PFSK-1 (cell line): ENCODE results near the gene TMEM39B.

ENCODE experiments used
- POLR2AphosphoS5 ChIP-seq: IDR thresholded peaks from 2 replicates; pipeline ENCODE4 v1.6.1; 2012; ENCODE audit warnings: low read depth, mild to moderate bottlenecking, control low read depth, low read length, moderate library complexity
- TAF1 ChIP-seq: IDR thresholded peaks from 2 replicates; pipeline ENCODE4 v1.6.1; 2012; ENCODE audit warnings: low read length, control low read depth, borderline replicate concordance; ENCODE audit not compliant: insufficient read depth

DNA sequence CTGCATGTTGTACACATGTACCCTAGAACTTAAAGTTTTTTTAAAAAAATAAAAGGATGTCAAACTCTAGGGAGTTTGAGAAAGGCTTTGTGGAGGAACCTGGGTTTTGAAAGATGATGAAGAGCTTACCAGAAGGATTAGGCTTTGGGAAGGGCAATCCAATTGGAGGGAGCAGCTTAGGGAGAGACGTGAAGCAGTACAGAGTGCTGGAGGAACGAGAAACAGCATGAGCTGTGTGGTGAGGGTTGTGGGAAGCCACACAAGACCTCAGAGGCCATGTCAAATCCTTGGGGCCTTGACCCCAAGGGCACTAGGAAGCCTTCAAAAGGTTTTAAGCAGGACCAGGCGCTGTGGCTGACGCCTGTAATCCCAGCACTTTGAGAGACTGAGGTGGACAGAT, 26.7 kb downstream of the TMEM39B start:
- TF ChIP-seq POLR2AphosphoS5 (no peak), TAF1 (no peak)
